EL (cell line): ENCODE results near the gene KIF21A.
"Not testable (repeated sequence)": the region's sequence is repeated elsewhere in the genome, so short reads cannot be mapped to it uniquely, and the experiment has no call there.

ENCODE experiments used
- DNase-seq: peaks from one replicate; pipeline ENCODE4 v3.0.0-alpha.2; 2016

The KIF21A gene

GRCh38 chr12:39343665-39344064, 99.3 kb downstream of the KIF21A start:
- DNase-seq, result no peak

- no peak for DNase-seq
Observed at GRCh38 chr12:39341761-39342160, 101.2 kb downstream of the KIF21A start.

DNA sequence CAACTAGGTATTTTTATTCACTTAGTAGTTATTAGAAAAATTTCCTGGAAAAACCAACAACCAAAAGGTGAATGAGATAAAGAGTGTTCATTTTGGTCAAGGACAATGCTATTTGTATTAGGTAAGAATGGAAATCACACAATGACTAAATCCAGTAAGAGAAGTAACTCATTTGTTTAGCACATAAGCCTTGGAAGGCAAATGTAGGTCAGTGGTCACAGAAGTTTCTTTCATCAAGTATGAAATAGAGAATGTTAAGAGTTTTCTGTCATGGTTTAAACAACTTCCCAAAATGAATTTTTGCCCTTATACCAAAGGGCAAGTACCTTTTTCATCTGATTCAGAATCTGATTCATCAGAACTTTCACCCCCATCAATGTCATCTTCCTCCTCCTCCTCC, 101.7 kb downstream of the KIF21A start:
- no peak for DNase-seq

GRCh38 chr12:39332661-39333175, 110.2 kb downstream of the KIF21A start:
- DNase-seq, result no peak

- DNase-seq, result no peak
Observed at GRCh38 chr12:39331539-39332261, 111.2 kb downstream of the KIF21A start.

GRCh38 chr12:39329876-39330275, 113.0 kb downstream of the KIF21A start:
- DNase-seq, result no peak

DNA sequence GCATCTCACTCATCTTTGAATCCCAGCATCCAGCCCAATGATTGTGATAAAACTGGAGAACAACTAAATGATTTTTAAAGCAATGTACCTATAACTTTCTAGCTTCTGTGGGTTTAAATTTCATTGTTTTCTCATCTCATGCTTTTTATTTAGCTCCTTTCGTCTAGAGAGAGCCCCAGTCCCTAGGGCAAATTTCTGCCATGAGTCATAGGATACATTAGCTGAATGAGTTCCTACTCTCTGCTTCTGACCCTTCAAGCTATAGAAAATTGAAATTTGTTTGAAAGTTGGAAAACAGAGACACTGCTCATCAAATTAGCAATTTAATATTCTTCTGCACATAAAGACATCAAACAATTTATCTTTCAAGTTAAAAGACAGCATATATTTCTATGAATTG, 113.9 kb downstream of the KIF21A start:
- DNase-seq, result peak; percentile 52

DNA sequence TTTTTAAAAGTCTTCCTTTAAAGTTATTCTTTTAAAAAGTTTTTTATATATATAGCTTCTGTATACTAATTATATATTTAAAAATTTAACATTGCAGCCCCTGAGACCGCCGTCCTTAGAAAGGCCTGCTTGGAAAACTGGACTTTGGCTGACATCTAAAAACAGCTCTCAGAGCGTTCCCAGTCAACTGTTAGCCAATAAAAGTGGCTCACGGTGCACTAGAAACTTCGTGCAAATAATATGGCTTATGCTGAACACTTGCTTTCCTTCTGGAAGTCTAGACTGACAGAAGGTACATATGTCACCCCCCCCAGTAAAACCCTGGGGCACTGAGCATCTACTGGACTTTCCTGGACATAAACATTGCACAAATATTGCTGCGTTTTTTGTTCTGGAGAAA, 115.0 kb downstream of the KIF21A start:
- DNase-seq, result no peak

GRCh38 chr12:39327510-39327909, 115.4 kb downstream of the KIF21A start:
- no peak for DNase-seq

- no peak for DNase-seq
Observed at GRCh38 chr12:39319180-39319579, 123.7 kb downstream of the KIF21A start.

- DNase-seq, result no peak
Observed at GRCh38 chr12:39314547-39314946, 128.4 kb downstream of the KIF21A start.

GRCh38 chr12:39309516-39309915, 133.4 kb downstream of the KIF21A start:
- no peak for DNase-seq

DNA sequence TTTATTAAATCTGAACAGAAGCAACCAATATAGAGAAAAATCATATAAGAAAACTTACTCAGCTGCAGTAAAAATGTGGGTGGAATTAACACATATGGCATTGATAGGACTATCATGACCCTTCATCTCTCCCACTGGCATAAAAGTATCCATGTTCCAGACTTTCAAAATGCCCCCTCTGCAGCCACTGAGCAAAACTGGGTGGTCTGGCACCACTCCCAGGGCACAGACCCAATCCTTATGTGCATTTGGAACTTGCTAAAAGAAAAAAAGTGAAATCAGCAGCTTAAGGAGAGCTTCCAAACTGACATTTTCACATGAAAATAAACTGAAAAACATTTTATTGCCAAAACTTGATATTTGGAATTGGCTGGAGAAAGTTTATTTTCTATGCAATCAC, 141.5 kb downstream of the KIF21A start:
- no peak for DNase-seq

DNA sequence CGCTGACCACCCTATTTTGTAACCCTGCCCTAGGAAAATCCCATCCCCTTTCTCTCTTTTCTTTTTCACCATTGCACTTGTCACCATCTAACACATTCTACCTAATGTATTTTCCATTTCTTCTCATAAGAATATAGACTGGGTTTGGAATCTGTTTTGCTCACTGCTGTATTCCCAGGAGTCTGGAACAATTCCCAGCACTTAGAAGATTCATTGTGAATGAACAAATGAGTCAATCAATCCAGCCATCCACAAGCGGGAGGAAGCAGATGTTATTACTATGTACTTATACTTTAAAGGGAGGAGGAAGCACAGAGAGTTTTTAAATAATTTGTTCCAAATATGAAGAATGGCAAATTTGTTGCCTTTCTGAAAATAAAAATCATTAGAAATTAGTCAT, 142.1 kb downstream of the KIF21A start:
- DNase-seq, result no peak

DNA sequence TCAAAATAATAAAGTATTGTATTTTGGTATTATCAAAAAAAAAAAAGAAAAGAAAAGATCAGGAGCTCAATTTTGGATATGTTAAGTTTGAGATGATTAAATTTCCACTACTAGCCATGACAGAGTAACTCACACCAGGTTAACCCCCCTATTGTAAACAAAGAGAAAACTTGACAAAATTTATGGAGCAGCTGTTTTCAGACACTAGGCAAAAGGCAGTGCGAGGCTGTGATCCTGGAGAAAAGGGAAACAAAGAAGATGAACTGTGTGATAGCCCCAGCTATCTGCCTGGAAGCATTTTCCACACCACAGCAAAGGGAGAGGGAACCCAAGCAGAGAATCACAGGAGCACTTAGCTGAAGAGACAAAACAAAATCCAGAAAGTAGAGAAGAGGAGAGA, 145.0 kb downstream of the KIF21A start:
- DNase-seq, result no peak

DNA sequence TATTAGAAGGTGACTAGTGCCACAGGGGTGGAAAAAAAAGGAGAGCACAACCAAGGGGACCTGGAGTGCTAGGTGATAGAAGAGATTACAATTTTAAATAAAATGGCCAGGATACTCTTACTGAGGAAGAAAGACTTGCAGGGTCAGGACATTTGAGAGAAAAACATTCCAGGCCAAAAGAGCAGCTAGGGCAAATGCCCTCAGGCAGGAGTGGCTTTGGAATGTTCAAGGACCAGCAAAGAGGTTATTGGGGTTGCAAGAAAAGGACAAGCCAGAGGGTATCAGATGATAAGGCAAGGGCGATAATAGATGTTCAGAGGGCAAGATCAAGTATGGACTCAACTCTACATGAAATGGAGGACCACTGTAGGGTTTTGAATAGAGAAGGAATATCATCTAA, 146.4 kb downstream of the KIF21A start:
- DNase-seq, result no peak

GRCh38 chr12:39295593-39295992, 147.3 kb downstream of the KIF21A start:
- not testable (repeated sequence) for DNase-seq

DNA sequence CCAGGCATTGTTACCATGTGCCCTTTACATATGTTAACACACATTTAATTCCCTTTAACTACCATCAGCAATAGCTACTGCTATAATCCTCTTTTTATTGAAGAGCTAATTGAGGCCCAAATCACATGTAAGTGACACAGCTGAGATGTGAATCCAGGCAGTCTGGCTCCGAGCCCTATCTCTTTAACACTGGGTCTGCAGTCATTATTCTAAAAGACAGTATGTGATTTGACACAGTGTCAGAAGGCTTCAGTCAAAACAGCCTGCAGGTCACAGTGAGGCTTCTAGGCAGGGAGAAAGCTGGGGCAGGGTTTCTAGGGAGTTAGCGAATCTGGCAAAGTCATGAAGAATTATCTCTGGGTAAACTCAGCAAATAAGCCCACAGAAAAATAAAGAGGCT, 148.2 kb downstream of the KIF21A start:
- DNase-seq, result no peak

DNA sequence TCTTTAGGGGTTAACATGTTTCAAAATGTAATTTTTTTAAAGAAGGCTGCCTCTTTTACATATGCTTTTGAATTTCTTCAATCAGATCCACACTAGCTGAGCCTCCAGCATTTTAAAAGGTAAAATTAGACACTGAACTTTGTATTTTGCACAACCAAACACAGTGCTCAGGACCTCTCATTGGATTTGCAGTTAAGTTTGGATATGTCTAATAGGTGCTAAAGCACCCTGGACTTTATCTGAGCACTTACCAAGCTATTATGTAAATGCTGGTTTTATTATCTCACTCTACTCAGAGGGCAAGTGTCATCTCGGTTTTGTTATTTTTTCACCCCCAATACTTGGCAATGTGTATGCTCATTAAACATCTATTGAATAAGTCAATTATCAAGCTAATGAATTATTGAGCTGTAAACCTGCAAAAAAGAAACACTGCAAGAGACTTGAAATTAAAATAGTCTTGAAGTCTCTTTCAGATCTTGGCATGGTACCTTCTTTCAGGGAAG, 150.7 kb downstream of the KIF21A start:
- DNase-seq, result no peak

- no peak for DNase-seq
Observed at GRCh38 chr12:39287817-39288216, 155.1 kb downstream of the KIF21A start.

GRCh38 chr12:39287409-39287808, 155.5 kb downstream of the KIF21A start:
- no peak for DNase-seq

GRCh38 chr12:39278426-39278825, 164.5 kb downstream of the KIF21A start:
- no peak for DNase-seq

GRCh38 chr12:39277416-39277815, 165.5 kb downstream of the KIF21A start:
- no peak for DNase-seq

- no peak for DNase-seq
Observed at GRCh38 chr12:39275846-39276245, 167.1 kb downstream of the KIF21A start.
